ENCODE data around the gene EMC1.
"Not testable (repeated sequence)": the region's sequence is repeated elsewhere in the genome, so short reads cannot be mapped to it uniquely, and the experiment has no call there.

The EMC1 gene

GRCh38 chr1:19220991-19221390 is 30.3 kb downstream of the EMC1 start:
- DNase-seq (ENCODE audit: low read depth in 1 of 2, low spot score in 1 of 2): peak in 1 of 2 experiments; percentile 67
- H3K4me3 ChIP-seq (replicated peaks; ENCODE audit: insufficient read depth, low read length): no peak overlapping the region
- TF ChIP-seq SPI1 (IDR thresholded peaks at IDR 0.05; ENCODE audit: borderline replicate concordance, low read depth) (no peak), POLR2AphosphoS5 (IDR thresholded peaks at IDR 0.05; ENCODE audit: low read depth) (peak; percentile 64), REST (IDR thresholded peaks at IDR 0.05; ENCODE audit: insufficient replicate concordance, low read depth) (no peak)
- peak overlapping the region; percentile 57 for H3K27ac ChIP-seq (replicated peaks)
- no peaks in the 10 kb centered on the region for H3K27me3 ChIP-seq (ENCODE audit: insufficient read depth, poor library complexity, severe bottlenecking)

- Histone ChIP-seq H3K4me3 (replicated peaks; ENCODE audit: insufficient read depth, low read length) (no peak overlapping the region), H3K27ac (replicated peaks) (peak overlapping the region; percentile 57), H3K27me3 (ENCODE audit: insufficient read depth, poor library complexity, severe bottlenecking) (no peaks in the 10 kb centered on the region)
- TF ChIP-seq CTCF (IDR thresholded peaks at IDR 0.05; ENCODE audit: insufficient read depth, low read length) (no peak), REST (IDR thresholded peaks at IDR 0.05; ENCODE audit: insufficient replicate concordance, low read depth) (no peak), SPI1 (IDR thresholded peaks at IDR 0.05; ENCODE audit: borderline replicate concordance, low read depth) (no peak), GABPA (IDR thresholded peaks at IDR 0.05; ENCODE audit: low read depth) (no peak), POLR2AphosphoS5 (IDR thresholded peaks at IDR 0.05; ENCODE audit: low read depth) (no peak)
- no peak for DNase-seq (ENCODE audit: low read depth in 1 of 2, low spot score in 1 of 2)
Observed at GRCh38 chr1:19220080-19220846, 31.1 kb downstream of the EMC1 start.

- TF ChIP-seq CTCF (IDR thresholded peaks at IDR 0.05; ENCODE audit: insufficient read depth, low read length) (no peak), SPI1 (IDR thresholded peaks at IDR 0.05; ENCODE audit: borderline replicate concordance, low read depth) (no peak), REST (IDR thresholded peaks at IDR 0.05; ENCODE audit: insufficient replicate concordance, low read depth) (no peak), POLR2AphosphoS5 (IDR thresholded peaks at IDR 0.05; ENCODE audit: low read depth) (no peak), GABPA (IDR thresholded peaks at IDR 0.05; ENCODE audit: low read depth) (no peak)
- Histone ChIP-seq H3K27me3 (ENCODE audit: insufficient read depth, poor library complexity, severe bottlenecking) (no peaks in the 10 kb centered on the region), H3K4me3 (replicated peaks; ENCODE audit: insufficient read depth, low read length) (no peak overlapping the region), H3K27ac (replicated peaks) (peak overlapping the region; percentile 8; the same call in 1 of the 2 replicates)
- DNase-seq (ENCODE audit: low read depth in 1 of 2, low spot score in 1 of 2): no peak
Observed at GRCh38 chr1:19219451-19219850, 31.9 kb downstream of the EMC1 start.

GRCh38 chr1:19216585-19216984 is 34.7 kb downstream of the EMC1 start:
- not testable (repeated sequence) for H3K4me3 ChIP-seq (replicated peaks; ENCODE audit: insufficient read depth, low read length); DNase-seq (ENCODE audit: low read depth in 1 of 2, low spot score in 1 of 2); H3K27ac ChIP-seq (replicated peaks); H3K27me3 ChIP-seq (ENCODE audit: insufficient read depth, poor library complexity, severe bottlenecking)

Measured in HL-60 (cell line).